Activated CD4-positive, alpha-beta T cell treated with anti-CD3 and anti-CD28 coated beads, Interleukin-2, amount 50 U/mL, for 1 hour (primary cell): ENCODE results near the gene CDH22.

Source experiments
- DNase-seq: peaks from one replicate; pipeline ENCODE4 v3.0.0-alpha.2; 2020

The CDH22 gene

DNA sequence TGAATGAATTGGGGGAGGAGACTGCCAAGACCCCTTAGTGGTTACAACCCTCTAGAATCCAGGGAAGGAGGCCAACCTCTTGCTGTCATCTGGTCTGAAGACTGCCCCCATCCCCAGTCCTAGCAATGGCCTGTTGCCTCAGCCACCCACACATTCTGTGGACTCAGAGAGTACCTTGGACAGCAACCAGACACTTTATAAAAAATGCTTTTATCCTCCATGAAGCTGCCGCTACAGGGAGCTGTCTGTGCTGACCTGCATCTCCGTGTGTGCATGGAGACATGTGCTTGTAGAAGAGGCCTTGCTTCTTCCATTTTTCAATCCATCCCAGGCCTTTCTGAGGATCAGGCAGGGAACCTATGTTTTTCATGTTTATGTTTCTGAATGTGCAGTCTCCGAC is 15.2 kb downstream of the CDH22 start:
- DNase-seq = no peak

GRCh38 chr20:46291401-46291800 is 16.9 kb downstream of the CDH22 start:
- no peak for DNase-seq

- no peak for DNase-seq
These were observed 18.9 kb downstream of the CDH22 start for GRCh38 chr20:46289432-46289831.

- no peak for DNase-seq
These were observed 21.3 kb downstream of the CDH22 start for GRCh38 chr20:46286977-46287376.

GRCh38 chr20:46286382-46286781 is 21.9 kb downstream of the CDH22 start:
- no peak for DNase-seq

- no peak for DNase-seq
These were observed 22.6 kb downstream of the CDH22 start for GRCh38 chr20:46285740-46286139.

DNA sequence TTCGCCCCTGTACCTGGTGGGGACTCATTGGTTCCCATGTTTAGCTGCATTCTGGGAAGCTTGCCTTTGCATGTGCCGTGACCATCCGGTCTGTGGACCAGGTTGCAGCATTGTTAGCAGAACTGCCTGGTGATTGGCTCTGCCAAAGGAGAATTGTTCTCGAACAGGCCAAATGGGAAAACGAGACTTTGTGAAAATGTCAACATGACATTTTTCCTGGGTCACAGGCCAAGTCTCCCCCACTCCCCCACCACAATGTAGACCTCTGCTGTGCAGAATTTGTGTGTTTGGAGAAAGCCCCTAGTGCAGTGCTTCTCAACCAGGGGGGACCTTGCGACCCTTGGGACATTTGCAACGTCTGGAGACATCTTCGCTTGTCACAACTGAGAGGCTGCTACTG is 23.2 kb downstream of the CDH22 start:
- DNase-seq = no peak

GRCh38 chr20:46284040-46284427 is 24.3 kb downstream of the CDH22 start:
- no peak for DNase-seq

- no peak for DNase-seq
These were observed 24.8 kb downstream of the CDH22 start for GRCh38 chr20:46283426-46284039.

DNA sequence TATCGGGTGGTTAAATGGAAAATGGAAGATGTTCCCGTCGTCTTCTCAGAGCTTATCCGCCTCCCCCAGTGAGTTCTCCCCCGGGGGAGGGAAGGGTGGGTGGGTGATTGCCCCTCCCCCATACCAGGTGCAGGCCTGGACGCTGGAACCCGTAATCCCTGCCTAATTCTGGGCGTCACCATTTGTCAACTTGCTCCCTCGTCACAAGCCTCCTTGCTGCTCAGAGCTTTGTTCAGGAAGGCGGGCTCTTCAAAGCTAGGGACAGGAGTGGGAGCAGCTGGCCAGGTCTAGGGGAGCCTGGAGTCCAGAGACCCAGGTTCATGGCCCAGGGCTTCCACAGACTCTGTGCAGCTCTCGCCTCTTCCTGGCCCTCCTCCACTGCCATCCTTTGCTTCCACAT is 25.6 kb downstream of the CDH22 start:
- no peak for DNase-seq

- no peak for DNase-seq
These were observed 29.2 kb downstream of the CDH22 start for GRCh38 chr20:46279103-46279502.

DNA sequence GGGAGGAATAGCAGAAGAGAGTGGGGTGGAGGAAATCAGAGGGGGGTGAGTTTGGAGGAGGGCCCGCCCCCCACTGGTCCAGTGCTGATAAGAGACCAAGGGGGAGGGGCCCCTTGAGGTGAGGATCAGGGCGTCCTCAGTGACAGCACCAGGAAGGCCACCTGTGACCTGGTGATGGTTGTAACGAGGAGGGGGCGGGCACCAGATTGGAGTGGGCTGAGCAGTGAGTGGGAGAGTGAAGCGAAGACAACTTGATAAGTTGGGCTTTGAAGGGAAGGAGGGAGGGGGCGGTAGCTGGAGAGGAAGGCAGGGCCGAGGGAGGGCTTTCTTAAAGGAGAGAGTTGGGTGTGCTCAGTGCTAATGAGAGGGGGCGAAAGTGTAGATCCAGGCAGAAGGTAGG is 30.7 kb downstream of the CDH22 start:
- DNase-seq = no peak

- DNase-seq = no peak
These were observed 31.8 kb downstream of the CDH22 start for GRCh38 chr20:46276531-46276930.

DNA sequence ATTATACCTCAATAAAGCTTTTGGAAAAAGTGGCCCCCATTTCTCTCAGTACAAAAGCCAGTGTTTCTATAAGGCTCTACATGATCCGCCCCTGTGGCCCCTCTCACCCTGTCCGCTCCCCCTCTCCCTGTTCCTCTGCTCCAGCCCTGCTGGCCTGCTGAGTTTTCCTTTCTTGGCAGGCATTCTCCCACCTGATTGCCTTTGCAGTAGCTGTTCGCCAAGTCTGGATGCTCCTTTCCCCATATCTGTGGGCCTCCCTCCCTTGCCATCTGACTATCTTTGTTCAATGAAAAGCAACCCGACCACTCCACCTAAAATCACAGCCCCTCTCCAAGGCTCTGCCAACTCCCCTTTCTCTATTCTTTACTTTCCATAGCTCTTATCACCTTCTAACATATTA is 33.2 kb downstream of the CDH22 start:
- DNase-seq = no peak

- no peak for DNase-seq
These were observed 34.6 kb downstream of the CDH22 start for GRCh38 chr20:46273717-46274116.

DNA sequence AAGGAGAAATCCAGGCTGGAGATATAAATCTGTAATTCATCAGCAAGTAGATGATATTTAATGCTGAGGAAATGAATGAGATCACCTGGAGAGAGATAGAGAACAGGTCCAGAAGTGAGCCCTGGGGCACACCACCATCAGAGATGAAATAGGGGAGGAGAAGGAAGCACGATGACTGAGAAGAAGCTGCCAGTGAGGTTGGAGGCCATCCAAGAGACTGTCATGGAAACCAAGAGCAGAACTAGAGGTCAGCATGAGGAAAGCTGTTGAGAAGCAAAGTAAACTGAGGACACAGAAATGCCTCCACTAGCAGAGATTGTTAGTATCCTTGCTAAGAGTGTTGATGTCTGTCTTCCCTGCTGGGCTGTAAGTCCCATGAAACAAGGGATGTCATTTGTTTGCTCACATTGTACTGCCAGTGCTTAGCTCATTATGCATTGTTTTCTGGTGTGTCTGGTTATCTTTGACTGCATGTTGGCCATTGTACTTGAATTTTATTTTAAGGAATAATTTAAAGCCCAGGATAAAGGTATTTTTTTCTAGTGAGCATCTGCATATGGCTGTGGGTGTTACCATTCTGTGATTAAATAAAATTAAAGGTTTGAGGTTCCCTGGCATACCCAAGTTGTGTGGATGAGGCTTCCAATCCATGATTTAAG is 35.8 kb downstream of the CDH22 start:
- DNase-seq = no peak

- no peak for DNase-seq
These were observed 37.1 kb downstream of the CDH22 start for GRCh38 chr20:46270977-46271744.

- no peak for DNase-seq
These were observed 38.9 kb downstream of the CDH22 start for GRCh38 chr20:46269372-46269771.

DNA sequence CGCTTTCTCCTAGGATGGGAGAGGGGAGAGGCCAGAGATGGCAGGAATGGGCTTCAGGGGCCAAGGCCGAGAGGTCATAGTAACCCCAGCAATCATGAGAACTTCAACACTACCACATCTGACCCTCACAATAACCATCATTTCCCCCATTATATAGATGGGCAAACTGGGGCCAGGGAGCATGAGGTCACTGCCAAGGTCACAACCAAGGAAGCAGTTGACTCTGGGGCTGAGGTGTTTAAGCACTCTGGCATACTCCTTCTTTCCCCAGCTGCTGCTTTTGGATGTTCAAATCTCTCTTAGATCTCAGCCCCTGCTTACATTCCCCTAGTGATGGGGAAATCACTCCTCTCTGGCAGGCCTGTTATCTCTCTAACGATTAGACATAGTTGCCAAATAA is 39.6 kb downstream of the CDH22 start:
- no peak for DNase-seq

DNA sequence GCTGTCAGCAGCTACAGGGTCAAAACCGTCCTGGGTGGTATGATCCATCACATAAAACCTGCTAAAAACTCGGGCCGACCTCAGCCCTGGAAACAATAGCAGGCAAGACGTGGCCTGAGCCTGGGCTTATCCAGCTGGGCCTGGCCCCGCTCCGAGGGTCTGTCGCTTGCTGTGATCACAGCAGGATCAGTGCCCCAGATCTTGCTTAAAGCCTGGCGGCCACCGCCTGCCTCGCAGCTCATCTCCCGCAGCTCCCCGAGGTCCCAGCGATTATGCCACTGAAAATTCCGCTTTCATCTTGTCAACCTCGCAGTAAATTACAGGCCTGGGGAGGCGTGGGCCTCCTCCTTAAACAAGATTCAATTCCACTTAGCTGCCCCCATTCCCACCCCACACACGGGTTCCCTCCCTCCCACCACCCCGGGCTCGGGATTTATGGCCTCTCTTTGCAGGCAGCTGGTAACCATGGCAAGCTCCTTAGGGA is 40.1 kb downstream of the CDH22 start:
- DNase-seq = no peak

DNA sequence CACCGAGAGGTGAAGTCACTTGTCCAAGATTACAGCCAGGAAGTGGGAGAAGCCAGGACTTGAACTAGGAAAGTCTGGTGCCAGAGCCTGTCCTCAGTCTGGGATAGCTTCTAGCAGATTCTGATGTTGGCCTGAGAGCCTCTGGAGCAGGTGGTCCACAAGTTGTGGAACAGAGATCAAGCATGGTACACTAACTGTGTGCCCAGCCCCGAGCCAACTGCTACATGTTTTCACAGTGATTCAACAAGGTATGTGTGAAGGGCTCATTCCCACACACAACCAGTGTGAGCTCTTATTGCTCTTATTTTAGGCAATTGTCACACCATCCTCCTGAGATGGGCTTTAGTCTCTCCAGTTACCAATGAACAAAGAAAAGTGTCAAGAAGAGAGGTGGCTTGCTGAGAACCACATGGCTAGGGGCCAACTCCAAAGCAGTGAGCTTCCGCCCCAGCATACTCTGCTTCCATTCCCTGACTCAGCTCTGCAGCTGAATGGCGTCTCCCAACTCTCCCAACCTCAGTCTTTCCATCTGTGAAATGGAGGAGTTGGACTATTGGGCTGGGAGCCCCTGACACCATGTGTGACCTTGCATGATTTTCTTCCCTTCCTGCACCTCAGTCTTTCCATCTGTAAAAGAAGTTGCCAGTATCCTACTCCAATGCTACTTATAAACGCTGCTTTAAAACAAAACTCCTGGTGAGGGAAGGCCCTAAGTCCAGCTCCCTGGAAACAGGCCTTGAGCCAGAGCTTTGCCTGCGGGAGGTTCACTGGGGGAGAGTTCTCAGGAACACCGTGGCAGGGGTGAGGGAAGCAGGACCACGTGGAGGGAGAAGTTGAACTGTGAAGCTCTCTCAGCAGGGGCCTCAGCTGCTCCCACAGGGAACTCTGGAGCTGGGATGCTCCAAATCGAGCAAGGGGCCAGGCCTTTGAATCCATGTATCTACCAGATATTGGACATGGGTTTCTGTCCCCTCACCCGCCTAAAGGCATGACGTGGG is 40.9 kb downstream of the CDH22 start:
- no peak for DNase-seq

DNA sequence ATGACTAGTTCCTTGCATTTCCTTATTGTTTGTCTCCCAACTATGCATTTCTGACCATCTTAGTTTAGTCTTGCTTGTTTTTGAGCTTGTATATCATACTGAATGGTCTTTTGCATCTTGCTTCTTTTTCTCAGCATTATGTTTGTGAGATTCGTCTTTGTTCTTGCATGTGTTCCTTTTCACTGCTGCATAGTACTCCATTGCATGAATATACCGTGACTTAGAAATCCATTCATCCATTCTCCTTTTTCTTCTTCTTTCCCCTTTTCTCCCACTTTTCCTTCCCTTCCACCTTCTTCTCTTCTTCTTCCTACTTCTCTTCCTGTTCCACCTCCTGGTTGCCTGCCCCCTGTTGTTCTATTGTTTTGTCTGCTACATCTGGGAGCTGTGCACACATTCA is 42.8 kb downstream of the CDH22 start:
- no peak for DNase-seq
